ENCODE measurements around the gene TMEM8B.
A peak's percentile ranks its signal among the peaks of the same experiment; 100 is the strongest.

TMEM8B gene

DNA sequence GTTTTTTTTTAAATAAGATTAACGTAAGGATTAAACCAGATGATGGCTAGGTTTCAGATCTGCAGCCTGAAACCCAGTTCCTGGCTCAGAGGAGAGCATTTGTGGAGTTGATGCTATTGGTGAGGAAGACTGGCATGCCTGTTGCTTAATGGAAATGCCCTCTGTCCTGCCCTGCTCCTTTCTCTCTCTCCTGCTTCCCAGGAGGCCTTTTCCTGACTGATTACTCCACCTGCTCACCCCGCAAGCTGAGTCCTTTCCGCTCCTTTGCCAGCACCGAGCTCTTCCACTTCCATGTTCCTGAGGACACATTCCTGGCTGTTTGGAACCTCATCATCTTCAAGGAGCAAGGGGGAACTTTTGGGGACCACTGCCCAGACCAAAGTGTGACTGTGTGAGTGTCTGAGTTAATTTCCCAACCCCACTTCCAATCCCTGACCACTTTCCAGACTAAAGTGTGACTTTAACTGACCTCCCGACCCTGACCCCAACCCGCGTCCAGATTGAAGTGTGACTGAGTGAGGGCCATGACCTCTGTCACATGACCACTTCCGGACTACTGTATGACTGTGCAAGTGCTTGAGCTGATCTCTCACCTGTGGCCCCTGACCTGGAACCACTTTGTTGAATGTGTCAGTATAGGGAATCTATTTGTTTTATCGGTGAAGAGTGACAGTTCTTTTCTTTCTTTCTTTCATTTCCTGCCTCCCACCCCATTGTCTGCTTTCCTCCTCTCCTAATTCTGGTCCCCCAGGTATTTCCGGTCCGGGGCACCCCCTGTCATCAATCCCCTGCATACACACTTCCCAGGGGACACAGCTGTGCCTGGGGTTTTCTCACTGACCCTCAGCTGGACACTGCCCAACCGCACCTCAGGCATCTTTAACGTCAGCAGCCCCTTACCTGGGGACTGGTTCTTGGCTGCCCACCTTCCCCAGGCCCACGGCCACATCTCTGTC, 5.5 kb downstream of the TMEM8B start:
- intact Hi-C loops (cut with DNase I), result no loop called here
- no peak for DNase-seq

- intact Hi-C loops (cut with DNase I), result no loop called here
- no peak for DNase-seq
These were observed 6.2 kb downstream of the TMEM8B start for GRCh38 chr9:35835216-35835632.

DNA sequence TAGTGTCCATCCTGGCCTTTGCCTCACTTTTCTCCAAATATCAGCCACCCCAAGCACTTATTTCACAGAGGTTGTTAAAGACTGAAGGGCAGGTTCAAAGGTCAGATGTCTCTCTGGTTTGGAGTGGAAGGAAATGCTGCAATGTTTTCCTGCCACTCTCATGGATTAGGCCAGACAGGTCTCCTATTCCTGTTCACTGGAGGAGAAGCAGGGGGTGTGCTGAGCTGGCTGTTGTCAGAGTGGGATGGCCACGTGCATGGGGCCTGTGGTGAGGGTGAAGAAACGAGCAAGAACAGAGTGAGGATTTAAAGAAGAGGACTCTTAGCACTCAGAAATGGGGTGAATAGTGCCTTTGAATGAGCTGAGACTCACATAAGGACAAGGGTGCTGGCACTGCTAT, 6.7 kb downstream of the TMEM8B start:
- no peak for DNase-seq
- intact Hi-C loops (cut with DNase I), result no loop called here

DNA sequence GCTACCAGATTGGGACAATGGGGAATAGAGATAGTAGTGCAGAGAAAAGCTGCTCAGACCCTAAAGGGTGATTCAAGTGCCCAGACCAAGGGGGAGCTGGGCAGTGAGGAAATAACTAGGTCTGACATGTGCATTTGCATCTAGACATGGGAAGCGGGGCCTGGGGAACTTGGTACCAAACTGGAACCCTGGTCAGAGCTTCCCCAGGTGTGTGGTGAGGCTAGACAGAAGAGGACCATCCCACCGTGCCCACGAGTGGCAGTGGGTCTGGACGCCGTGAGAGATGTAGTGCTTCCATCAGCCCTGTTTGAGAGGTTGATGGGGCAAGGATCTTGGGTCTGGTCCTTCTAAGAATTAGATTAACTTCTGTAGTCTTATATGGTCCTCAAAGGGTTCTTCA, 7.6 kb downstream of the TMEM8B start:
- intact Hi-C loops (cut with DNase I), result no loop called here
- no peak for DNase-seq

- no peak for DNase-seq
- intact Hi-C loops (cut with DNase I), result no loop called here
These were observed 10.9 kb downstream of the TMEM8B start for GRCh38 chr9:35839926-35840325.

GRCh38 chr9:35840881-35841644, 12.0 kb downstream of the TMEM8B start:
- no peak for DNase-seq
- intact Hi-C loops (cut with DNase I), result no loop called here

- no peak for DNase-seq
- intact Hi-C loops (cut with DNase I), result no loop called here
These were observed 12.5 kb downstream of the TMEM8B start for GRCh38 chr9:35841645-35841900.

DNA sequence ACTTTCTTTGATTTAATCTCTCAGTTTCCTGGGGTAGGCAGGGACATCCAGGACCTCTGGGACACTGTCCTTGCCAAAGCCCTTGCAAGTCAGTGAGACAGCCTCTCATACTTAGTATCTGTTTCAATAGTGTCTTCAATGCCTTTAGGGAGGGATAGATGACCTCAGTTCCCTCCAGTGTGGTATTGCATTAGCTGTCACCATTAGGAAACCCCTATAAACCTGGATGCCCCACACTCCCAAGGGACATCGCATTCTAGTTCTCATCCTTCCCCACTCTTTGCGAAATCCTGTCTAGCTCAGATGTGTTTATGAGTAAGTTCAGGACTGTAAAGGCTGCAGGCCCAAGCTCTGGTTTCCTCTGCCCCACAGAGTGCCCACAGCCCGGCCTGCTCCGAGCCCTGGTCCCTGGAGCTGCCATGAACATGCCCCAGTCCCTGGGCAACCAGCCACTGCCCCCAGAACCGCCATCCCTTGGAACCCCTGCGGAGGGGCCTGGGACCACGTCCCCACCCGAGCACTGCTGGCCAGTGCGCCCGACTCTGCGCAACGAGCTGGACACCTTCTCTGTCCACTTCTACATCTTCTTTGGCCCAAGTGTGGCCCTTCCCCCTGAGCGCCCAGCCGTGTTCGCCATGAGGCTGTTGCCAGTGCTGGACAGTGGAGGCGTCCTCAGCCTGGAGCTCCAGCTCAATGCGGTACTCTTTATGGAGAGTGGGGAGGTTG, 13.2 kb downstream of the TMEM8B start:
- DNase-seq, result no peak
- intact Hi-C loops (cut with DNase I), result no loop called here

DNA sequence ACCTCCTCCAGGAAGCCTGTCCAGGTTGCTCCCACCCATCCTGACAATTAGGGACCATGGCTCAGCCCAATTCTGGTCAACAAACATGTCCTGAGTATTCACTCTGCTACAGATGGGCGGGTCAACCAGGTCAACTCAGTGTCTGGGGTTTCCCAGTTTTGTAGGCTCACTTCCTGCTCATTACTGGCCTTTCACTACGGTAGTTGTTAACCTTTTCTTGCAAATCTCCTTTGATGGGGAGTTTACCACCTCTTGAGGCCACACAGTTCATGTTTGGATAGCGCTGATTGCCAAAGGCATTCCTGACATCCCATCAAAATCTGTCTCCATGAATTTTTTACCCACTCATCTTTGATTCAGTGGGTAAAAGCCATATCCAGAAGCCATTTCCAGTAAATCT, 13.8 kb downstream of the TMEM8B start:
- intact Hi-C loops (cut with DNase I), result no loop called here
- no peak for DNase-seq

DNA sequence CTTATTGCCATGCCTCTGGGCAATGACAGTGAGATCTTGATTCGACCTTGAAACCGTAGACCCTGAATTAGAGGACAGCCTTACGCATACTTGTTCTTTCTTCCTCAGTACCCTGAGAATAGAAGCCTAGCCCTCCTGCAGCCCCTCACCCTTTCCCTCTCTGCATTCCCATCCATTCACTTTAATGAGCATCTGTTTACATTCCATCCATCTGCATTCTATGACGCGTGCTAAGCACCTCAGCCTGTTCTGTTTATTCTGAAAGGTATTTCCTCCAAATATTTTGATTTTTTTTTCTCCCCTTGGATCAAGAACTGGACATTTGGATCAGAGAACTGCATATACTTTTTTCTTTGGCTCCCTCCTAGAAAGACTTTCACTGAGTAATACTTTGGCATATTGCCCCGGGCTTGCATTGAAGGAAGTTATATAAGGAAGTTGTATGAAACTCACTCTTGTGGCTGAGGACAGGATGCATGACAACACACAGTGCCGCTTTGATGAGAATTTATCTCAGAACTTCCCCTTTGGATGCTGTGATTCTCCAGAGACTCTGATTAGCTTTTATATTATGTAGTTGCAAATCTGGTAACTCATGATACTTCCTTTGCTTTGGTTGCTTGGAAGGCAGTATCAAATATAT, 15.7 kb downstream of the TMEM8B start:
- no peak for DNase-seq
- intact Hi-C loops (cut with DNase I), result no loop called here

GRCh38 chr9:35845824-35846771, 17.1 kb downstream of the TMEM8B start:
- peak in 2 of 10 donors; percentile 79 to 85 for DNase-seq
- intact Hi-C loops (cut with DNase I), result no loop called here

DNA sequence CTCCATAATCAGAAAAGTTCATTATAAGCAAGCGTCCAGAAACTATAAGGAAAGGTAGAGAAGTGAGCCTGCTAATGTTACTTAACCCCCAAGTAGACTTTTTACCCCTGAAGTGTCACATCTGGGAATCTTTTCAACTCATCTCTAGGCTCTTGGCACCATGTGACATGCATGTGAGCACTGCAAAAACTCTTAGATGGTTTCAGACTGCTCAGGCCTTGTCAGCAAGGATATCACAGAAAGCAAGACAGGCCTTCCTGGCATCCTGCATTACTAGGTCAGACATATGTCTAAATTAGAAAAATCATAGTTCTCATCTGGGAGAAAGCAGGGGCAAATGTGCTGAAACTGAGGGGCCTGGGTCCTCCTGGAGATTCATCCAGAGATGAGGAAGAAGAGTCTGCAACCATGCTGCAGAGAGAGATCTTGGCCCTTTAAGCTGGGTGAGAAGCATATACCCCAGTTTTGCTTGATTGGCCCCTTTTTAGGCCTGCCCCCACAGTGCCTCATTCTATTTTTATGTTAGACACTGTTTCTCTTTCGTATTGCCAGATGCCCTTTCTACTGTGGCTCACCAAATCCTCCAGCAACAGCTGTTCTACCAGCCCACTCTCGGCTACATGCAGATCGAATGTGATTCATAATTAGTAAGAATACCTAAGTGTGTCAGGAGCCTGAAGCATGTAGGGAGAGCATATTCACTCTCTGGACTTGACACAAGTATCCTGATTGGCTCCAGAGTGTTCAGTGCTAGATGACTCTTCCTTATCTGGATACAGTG, 19.0 kb downstream of the TMEM8B start:
- DNase-seq, result peak in 4 of 10 donors; percentile 31 to 92 (median 60)
- intact Hi-C loops (cut with DNase I), result no loop called here

DNA sequence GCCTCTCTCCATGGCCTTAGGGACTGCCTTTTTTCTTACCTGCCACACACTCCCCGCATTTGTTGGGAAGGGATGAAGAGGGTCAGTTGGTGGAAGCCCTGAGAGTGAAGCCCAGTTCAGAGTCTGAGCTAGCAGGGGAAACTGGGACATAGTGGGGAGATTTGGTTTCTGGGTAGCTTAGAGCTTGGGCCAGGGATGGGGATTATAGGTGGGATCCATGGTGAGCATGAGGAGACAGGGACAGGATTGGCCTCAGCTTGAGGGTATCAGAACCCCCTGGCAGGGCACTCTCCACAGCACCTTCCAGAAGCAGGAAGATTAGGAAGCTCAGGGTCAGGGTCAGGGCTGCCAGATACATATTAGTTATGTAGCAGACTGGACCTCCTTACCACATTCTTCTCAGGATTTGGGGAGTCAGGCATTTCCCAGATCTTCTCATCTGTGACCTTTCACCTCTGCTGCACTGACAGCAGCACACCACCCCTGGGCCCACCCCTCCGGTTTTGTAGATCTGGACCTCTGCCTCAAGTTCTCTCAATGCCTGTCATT, 23.3 kb downstream of the TMEM8B start:
- intact Hi-C loops (cut with DNase I), result no loop called here
- no peak for DNase-seq

DNA sequence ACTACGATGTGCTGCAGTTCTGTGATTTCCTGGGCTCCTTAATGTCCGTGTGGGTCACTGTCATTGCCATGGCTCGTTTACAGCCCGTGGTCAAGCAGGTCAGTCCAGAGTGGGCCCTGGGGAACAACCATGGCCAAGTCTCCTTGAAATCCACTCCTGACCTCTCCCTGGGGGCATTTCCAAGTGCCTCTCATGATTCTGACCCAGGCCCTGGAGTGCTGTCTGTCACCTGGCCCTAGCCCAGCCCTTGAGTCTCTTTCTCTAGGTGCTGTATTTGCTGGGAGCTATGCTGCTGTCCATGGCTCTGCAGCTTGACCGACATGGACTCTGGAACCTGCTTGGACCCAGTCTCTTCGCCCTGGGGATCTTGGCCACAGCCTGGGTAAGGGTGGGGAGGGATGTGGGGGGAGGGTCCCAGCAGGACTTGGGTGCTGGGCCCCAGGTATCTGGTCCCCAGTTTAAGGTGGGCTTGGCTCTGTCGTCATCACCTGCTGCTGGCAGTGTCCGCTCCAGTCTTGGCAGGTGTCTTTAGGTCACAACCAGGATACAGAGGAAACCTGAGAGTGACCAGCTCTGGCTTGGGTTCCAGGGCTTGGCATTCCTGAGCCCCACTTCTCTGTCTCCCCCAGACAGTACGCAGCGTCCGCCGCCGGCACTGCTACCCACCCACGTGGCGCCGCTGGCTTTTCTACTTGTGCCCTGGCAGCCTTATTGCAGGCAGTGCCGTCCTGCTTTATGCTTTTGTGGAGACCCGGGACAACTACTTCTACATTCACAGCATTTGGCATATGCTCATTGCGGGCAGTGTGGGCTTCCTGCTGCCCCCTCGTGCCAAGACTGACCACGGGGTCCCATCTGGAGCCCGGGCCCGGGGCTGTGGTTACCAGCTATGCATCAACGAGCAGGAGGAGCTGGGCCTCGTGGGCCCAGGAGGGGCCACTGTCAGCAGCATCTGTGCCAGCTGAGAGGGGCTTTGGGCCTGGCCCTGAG, 24.1 kb downstream of the TMEM8B start:
- intact Hi-C loops (cut with DNase I), result no loop called here

GRCh38 chr9:35854091-35854762, 25.2 kb downstream of the TMEM8B start:
- no peak for DNase-seq

More for the DNA sequence above, 24.1 kb downstream of the TMEM8B start:
- no peak for DNase-seq

GRCh38 chr9:35856206-35856605, 27.2 kb downstream of the TMEM8B start:
- DNase-seq, result no peak
- intact Hi-C loops (cut with DNase I), result no loop called here

More at GRCh38 chr9:35854091-35854762, 25.2 kb downstream of the TMEM8B start:
- intact Hi-C loops (cut with DNase I), result no loop called here

GRCh38 chr9:35856882-35857281, 27.9 kb downstream of the TMEM8B start:
- no peak for DNase-seq
- intact Hi-C loops (cut with DNase I), result no loop called here
